NCI-H2227 treated with DMSO at 0.1 percent for 48 hours (cell line): ENCODE measurements around the gene FBXO38.
A peak's percentile ranks its signal among the peaks of the same experiment; 100 is the strongest.
"Not testable (repeated sequence)": the region's sequence is repeated elsewhere in the genome, so short reads cannot be mapped to it uniquely, and the experiment has no call there.

Experiments
- DNase-seq: peaks from one replicate; lab custom pipeline; 2025; lab: John Stamatoyannopoulos, UW

FBXO38 gene

DNA sequence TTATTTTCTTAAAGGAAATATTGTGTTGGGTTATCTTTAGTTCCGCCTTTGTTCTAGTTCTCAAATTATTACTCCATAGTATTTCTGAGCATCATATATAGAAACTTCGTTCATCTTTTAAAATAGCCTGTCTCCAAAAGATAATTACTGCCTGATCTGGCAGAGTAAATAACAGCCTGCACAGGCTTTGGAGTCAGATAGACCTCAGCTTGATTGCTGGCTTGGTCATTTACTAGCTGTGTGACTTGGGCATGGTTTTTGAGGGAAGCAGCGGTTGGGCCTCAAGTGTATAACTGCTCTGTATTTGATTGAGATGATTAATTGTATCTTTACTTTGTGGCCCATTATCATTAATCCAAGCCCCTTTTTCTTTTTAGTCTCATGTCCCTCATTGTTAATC, 50.1 kb downstream of the FBXO38 start:
- DNase-seq, result no peak

- no peak for DNase-seq
Measured at GRCh38 chr5:148436029-148436428, 52.3 kb downstream of the FBXO38 start.

DNA sequence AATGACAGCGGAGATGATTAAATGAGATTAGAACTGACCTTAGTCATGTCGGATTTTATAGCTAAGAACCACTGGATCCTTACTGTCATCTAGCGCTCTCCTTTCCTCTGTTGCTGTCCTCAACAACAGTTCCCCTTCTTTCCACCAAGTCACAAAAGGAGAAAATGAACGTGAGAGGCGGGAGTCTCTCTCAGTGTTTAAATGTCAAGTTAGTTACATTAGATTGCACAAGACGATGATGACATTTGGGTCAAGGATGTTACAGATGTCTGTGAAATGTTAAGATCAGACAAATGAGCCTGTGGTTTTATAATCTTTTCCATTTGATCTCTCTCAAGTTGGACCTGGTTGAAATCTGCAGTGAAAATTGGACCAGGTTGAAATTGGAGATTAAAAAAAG, 53.5 kb downstream of the FBXO38 start:
- no peak for DNase-seq

DNA sequence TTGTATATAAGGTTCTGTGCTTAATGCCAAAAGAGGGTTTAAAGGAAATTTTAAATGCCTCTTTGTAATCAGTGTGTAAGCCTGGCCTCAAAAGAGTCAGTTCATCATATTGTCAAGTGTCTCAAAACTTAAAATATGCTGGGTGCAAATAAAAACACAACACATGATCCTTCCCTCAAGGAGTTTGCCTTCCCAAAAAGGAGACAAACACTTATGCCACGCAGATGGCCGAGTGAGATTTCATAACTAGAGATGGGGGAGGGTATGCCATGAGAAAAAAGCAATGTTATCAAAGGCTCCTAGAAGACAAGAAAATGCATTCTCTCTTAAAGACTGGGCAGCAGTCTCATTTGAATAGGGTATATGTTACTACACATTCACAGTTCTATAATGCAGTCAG, 55.2 kb downstream of the FBXO38 start:
- no peak for DNase-seq

- DNase-seq, result no peak
Measured at GRCh38 chr5:148443241-148443640, 59.5 kb downstream of the FBXO38 start.

DNA sequence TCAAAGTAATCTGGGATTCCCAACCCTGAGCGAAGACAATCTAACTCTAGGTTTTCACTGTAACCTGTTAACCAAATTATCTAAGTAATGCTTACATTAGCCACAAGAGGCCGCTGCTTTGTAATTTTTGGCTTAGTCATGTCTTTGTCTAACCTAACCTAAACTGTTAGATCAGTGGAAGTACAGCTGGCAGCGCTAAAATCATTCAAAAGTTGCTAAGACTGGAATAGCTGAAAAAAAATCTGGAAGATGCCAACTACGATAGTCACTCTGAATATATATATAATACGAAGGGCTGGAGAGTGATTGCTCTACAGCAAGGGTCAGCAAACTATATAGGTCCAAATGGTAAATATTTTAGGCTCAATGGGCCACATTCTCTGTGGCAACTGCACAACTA, 60.2 kb downstream of the FBXO38 start:
- DNase-seq, result peak; percentile 35

DNA sequence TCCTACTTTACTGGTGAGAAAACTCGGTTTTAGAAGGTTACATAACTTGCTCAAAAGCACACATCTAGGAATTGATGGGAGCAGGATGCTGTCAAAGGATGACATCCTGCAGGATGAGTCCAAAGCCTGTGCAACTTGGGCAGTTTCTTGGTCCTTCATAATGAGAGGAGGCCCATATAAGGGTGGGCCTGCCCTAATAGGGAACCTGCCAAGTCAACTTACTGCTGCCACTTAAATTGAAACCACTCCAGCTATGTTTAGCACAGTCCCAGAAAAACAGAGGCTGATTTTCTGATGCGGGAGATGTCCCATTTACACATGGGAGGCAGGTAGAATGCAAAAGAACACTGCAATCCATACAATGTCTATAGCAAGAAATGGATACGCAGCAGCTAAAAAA, 61.8 kb downstream of the FBXO38 start:
- DNase-seq, result no peak

- DNase-seq, result no peak
Measured at GRCh38 chr5:148446611-148447010, 62.9 kb downstream of the FBXO38 start.

GRCh38 chr5:148452499-148453193, 68.9 kb downstream of the FBXO38 start:
- no peak for DNase-seq

DNA sequence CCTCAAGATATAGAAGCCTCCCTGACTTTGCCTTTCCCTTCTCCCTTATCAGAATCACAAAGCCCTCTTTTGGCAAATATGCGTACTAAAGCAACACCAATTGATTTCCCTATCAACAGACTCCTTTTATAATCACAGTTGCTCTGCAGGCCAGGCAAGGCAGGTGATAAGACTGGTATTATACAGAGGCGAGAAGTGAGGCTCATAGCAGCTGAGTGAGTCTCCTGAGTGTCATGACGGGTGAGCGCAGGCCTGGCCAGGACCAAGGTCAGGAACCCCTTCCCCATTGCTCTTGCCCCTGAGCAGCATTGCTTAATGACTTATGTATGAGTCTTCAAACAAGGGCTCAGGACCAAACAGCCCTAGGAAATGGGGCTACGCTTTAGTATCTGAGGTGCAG, 70.8 kb downstream of the FBXO38 start:
- no peak for DNase-seq

- DNase-seq, result no peak
Measured at GRCh38 chr5:148455185-148455584, 71.4 kb downstream of the FBXO38 start.

DNA sequence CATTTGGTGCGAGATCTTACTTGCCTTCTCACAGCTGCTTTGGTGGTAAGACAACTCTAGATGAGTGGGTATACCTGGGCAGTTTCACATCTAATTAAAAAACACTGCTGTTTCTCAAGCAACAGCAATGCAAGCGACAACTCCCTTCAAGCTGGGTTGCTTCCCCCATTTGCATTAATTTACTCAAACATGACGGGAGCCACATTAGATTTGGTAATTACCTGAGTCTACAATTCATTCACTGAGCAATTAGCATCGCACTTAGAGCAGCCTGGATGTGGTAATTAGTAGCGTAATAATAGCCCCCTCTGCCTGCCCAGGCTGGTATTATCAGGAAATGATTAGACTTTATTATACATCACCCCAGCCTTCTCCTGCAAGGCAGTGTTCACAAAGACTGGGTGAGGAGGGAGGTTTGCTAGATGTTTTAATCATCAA, 73.4 kb downstream of the FBXO38 start:
- no peak for DNase-seq

GRCh38 chr5:148458036-148458888, 74.5 kb downstream of the FBXO38 start:
- DNase-seq, result no peak

GRCh38 chr5:148459669-148460068, 75.9 kb downstream of the FBXO38 start:
- DNase-seq, result no peak

DNA sequence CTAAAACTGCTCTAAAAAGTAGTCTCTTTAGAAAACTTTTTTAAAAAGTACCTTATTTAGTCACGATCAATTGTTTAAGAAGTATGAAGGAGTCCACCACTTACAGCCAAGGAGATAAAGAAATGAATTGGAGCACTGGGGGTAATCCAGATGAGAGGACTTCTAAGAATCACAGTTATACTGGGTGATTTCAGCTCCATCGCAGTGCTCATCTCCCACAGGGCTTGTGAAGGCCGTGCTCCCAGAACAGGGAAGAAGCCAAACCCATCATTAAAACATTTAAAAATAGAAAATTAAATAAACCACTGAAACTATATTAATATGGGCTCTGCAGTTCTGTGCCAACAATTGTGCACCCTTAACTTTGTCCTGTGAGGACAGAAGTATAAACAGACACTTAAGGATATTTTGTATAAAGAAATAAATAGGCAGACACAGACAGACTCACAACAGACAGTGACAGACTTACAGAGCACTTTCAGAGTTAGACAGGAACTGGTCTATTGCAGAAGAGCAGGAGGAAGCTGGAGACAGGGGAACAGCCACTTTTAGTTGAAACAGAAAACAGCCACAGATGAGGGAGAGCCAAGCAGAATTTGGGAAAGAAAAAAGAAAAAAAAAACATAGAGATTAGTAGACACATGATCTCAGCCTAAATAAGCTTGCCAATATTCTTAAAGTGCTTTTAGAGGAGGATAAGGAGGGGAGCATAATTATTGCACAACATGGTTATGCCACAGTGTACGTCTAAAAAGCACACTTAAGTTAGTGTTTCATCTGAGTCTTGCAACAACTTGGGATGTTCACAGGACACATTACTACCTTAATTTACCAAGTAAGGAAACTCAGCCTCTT, 81.8 kb downstream of the FBXO38 start:
- no peak for DNase-seq

GRCh38 chr5:148466236-148466580, 82.5 kb downstream of the FBXO38 start:
- no peak for DNase-seq

GRCh38 chr5:148467958-148468357, 84.2 kb downstream of the FBXO38 start:
- DNase-seq, result no peak

- not testable (repeated sequence) for DNase-seq
Measured at GRCh38 chr5:148468746-148469145, 85.0 kb downstream of the FBXO38 start.

DNA sequence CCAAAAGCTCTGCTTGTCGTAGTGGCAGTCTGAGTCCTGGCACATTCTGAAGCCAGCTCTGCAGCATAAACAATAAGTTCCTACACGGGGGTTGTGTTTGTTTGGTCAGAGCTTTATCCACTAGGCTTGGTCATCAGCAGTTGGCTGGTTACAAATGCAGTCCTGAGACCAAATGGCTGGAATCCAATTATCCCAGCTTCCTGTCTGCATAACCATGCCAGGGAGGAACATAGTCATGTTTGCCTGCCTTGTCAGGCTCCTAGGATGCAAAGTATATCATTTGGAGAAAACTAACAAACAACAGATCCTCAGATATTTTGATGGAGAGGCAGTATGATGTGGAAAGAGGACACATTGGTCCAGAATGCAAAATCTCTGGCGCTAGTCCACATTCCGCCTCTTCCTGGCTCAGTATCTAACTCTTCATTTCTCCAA, 85.8 kb downstream of the FBXO38 start:
- no peak for DNase-seq

DNA sequence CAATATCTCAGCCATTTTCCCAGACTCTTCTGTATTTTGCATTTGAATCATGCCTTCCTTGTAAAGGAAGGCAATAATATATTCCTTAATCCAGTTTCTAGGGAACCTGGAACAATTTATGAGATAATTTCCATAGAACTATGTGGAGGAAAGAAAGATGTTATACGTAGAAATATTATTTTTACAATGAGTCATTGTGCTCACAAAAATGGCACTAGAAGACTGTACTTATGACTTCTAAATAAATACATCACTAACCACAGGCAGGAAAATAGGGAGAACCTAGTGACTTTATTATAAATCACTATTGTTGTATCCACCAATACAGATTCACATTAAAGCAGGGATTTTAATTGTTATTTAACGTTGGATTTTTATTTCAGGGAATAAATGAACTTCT, 87.6 kb downstream of the FBXO38 start:
- DNase-seq, result no peak

DNA sequence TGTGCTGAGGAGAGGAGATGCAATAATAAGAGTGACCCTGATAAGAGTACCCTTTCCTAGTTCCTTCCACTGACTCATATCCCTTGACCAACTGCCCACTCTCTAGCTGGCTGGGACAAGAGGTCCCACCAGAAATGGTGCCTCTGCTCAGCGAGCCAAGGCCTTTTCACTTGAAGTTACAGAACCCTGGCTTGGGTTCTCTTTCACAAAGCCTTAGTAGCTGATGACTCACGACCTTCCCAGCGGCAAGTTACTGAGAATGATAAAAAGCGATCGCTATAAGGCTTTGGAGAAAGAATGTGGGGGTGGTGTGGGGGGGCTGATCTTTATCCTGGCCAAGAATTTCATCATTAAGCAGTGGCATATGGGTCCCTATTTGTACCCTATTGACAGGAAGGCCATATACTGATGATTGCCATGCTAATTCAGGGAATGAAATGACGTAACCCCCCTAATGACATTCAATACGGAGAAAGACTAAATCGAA, 90.3 kb downstream of the FBXO38 start:
- DNase-seq, result no peak

DNA sequence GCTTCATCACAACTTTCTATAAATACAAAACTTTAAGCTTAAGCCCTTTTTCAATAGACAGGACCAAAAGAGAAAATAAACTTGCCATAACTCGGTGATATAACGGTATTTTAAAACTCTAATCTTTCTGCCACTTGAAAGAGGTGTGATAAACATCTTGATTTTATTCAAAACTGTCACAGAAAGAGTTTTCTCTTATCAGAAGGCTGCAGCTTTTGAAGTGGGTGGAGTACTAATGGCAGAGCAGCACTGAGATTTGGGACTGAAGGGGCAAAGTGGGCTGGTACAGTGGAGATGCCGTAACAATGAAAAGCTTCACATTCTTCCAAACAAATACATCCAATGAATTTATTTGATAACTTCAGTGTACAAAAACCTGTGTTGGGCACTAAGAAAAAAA, 92.5 kb downstream of the FBXO38 start:
- no peak for DNase-seq
